GM21723 (cell line): Measurements from ENCODE around the gene ATP6V0A4.
"Not testable (repeated sequence)": the region's sequence is repeated elsewhere in the genome, so short reads cannot be mapped to it uniquely, and the experiment has no call there.

Experiments used
- ATAC-seq: cut with Tn5 transposase; IDR thresholded peaks from one replicate; pipeline ENCODE4 v1.9.1; 2021; ENCODE audit warnings: mild to moderate bottlenecking, moderate library complexity; ENCODE audit not compliant: unreplicated experiment

Gene ATP6V0A4

DNA sequence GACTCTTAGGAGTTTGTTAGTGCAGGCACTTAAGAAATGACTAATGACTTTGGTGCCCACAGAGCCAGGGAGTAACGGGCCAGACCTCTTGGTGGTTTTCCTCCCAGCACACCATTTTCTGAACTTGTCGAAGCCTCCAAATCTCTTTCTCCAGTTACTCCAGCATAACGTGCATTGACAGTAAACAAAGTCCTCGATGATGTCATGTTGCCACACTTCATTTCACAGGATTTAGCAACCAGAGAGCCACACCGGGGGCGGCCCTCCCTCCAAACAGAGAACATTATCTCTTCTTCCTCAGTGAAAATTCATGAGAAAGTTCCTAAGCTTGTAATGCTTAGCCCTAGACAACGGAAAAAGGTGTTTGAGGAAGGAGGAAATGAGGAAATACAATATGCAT lies 92.8 kb downstream of the ATP6V0A4 start:
- ATAC-seq: no peak

GRCh38 chr7:138701537-138701923 lies 96.5 kb downstream of the ATP6V0A4 start:
- no peak for ATAC-seq

GRCh38 chr7:138700857-138701536 lies 97.0 kb downstream of the ATP6V0A4 start, which contains the start of gene SVOPL:
Gene SVOPL (minus strand): TSS chr7:138701362. CDS start chr7:138679045, 22,317 bp downstream.
- no peak for ATAC-seq

DNA sequence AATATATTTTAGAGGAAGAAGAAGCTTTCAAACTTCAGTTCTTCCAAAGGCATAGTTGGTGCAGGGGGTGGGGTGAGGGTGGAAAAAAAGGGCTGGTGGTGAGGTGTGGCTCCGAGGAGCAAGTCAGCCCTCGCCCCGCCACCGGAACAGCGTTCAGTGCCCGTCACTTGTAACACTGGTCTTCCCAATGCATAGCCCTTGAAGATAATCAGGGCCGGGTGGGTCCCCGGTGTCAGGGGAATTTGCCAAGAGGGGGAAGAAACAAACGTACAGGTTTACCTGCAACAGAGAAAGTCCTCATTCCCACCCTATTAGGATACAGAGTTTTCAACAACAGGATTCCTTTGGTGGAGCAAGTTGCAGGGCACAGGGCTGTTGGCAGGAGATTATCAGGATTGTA lies 98.3 kb downstream of the ATP6V0A4 start:
- no peak for ATAC-seq

DNA sequence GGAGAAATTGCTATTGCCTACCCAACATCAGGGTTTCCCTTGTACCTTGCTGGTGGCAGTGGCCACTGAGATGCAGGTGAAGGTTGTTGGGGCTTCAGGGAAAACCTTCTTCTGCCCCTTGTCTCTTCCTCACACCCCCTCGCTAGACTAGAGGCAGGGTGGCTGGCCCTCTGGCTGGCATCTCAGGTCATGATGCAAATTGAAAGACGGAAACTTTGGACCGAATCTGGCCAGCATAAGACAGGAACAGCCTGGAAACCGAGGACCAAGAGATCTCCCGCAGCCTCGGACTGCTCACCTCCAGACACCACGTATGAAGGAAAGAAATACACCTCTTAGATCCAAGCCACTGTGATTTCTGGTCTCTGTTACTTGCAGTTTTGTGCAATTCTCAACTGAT lies 99.7 kb downstream of the ATP6V0A4 start:
- no peak for ATAC-seq

- ATAC-seq: no peak
Observed at GRCh38 chr7:138697535-138698182, 100.3 kb downstream of the ATP6V0A4 start.

DNA sequence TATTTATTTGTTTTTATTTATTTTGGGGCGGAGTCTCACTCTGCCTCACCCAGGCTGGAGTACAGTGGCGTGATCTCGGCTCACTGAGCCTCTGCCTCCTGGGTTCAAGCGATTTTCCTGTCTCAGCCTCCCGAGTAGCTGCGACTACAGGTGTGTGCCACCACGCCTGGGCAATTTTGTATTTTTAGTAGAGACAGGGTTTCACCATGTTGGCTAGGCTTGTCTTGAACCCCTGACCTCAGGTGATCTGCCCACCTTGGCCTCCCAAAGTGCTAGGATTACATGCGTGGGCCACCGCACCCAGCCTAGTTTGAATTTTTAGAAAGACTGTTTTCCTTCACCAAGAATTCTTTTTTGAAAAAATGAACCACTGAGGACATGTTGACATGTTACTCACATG lies 102.2 kb downstream of the ATP6V0A4 start:
- not testable (repeated sequence) for ATAC-seq

DNA sequence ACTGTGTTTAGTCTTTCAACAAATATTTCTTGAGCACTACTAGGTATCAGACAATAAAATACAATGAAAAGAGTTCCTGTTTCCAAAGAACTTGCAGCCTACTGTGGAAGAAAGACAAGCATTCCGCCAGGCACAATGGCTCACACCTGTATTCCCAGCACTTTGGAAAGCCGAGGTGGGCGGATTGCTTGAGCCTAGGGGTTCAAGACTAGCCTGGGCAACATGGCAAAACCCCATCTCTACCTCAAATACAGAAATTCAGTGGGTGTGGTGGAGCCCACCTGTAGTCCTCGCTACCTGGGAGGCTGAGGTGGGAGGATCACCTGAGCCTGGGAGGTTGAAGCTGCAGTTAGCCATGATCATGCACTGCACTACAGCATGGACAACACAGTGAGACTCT lies 102.9 kb downstream of the ATP6V0A4 start:
- ATAC-seq: no peak

GRCh38 chr7:138691178-138691577 lies 106.8 kb downstream of the ATP6V0A4 start:
- ATAC-seq: no peak

DNA sequence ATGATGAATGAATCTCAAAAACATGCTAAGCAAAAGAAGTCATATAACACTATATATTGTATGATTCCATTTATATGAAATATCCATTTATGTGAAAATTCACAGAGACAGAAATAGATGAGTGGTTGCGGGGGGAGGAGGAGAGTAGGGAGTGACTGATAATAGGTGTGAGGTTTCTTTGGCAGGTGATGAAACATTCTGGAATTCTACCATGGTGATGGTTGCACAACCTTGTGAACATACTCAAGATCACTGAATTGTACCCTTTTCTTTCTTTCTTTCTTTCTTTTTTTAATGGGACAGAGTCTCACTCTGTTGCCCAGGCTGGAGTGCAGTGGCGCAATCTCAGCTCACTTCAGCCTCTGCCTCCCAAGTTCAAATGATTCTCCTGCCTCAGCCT lies 107.5 kb downstream of the ATP6V0A4 start:
- ATAC-seq: no peak

DNA sequence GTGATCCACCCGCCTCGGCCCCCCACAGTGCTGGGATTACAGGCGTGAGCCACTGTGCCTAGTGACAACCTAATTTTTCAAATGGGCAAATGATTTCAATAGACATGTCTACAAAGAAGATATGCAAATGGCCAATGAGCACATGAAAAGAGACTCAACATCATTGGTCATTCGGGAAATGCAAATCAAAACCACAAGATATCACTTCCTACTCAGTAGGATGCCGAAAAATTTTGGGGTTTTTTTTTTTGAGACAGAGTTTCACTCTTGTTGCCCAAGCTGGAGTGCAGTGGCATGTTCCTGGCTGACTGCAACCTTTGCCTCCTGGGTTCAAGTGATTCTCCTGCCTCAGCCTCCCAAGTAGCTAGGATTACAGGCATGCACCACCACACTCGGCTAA lies 110.0 kb downstream of the ATP6V0A4 start:
- not testable (repeated sequence) for ATAC-seq

DNA sequence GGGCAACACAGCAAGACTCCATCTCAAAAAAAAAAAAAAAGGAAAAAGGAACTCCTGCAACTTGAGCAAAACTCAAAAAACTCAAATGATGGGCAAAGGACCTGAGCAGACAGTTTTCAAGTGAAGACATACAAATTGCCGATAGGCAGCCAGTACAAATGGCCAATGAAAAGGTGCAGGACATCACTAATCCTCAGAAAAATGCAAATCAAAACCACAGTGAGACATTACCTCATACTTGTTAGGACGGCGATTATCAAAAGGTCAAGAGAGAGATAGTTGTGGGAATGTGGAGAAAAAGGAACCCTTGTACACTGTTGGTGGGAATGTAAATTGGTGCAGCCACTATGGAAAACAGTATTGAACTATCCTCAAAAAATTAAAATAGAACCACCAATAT lies 113.7 kb downstream of the ATP6V0A4 start:
- no peak for ATAC-seq

DNA sequence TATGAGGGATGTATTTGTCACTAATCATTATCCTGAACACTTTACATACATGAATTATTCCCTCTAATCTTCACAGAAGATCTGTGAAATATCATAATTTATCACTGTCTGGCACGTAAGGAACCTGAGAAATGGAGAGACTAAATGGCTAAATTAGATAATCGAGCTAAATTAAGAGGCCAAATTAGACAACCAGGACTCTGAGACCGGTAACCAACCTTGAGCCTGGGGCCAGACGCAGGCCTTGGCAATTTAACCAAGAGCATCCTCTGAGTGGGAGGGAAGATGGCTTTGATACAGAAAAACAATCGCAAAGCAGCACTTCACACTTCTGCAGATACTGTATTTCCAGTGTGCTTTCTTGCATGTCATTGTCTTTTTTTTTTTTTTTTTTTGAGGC lies 118.2 kb downstream of the ATP6V0A4 start:
- ATAC-seq: no peak

GRCh38 chr7:138670594-138670993 lies 127.4 kb downstream of the ATP6V0A4 start:
- ATAC-seq: no peak

DNA sequence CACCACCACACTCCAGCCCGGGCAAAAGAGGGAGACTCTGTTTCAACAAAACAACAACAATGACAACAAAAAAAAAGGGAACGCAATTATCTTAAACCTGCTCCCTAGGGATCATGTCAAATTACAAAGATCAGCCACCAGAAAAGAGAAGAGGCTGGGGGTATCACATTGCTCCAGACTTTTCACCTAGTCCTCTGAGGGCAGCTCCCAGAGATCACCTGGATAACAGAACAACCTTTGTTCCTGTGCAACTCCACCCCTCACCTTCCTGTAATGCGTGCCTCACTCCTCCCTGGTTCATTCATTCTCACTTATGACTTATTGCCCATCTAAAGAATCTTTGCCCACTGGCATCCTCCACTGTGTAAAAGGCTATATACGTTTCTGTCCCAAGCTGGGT lies 128.6 kb downstream of the ATP6V0A4 start:
- no peak for ATAC-seq

DNA sequence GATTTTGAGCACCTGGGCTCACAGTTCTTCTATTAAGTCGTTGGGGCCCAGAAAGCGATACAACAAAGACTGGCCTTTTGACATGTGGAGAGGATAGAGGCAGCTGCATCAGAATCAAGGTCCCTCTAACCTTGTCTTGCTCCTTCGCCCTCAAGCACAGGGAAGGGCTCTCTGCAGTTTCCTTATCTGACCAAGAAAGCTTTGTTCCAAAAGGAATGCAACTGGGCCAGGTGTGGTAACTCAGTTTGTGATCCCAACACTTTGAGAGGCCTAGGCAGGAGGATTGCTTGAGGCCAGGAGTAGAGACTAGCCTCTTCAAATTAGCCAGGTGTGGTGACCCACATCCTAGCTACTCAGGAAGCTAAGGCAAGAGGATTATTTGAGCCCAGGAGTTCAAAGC lies 129.1 kb downstream of the ATP6V0A4 start:
- ATAC-seq: no peak

DNA sequence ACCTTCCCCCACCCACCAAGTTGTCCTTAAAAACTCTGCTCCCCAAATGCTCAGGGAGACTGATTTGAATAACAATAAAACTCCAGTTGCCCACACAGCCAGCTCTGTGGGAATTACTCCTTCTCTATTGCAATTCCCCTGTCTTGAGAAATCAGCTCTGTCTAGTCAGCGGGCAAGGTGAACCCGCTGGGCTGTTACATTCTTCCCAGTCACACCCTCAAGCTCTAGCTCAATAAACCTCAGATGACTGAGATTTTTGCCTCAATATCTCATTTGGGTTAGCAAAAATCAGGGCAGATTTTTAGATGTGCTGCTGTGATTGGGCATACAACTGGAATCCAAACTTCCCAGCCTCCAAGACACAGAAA lies 129.8 kb downstream of the ATP6V0A4 start:
- ATAC-seq: no peak

GRCh38 chr7:138667535-138668228 lies 130.3 kb downstream of the ATP6V0A4 start:
- no peak for ATAC-seq

GRCh38 chr7:138666385-138666784 lies 131.6 kb downstream of the ATP6V0A4 start:
- ATAC-seq: no peak

GRCh38 chr7:138665669-138666140 lies 132.3 kb downstream of the ATP6V0A4 start:
- no peak for ATAC-seq

- no peak for ATAC-seq
Observed at GRCh38 chr7:138665249-138665648, 132.7 kb downstream of the ATP6V0A4 start.
